HG02678 (cell line): ENCODE data around the gene GRK1.
"Not testable (repeated sequence)": the region's sequence is repeated elsewhere in the genome, so short reads cannot be mapped to it uniquely, and the experiment has no call there.

Experiments used
- ATAC-seq: cut with Tn5 transposase; IDR thresholded peaks from one replicate; pipeline ENCODE4 v1.9.1; 2021; ENCODE audit warnings: mild to moderate bottlenecking, moderate library complexity; ENCODE audit not compliant: unreplicated experiment

GRK1 gene

DNA sequence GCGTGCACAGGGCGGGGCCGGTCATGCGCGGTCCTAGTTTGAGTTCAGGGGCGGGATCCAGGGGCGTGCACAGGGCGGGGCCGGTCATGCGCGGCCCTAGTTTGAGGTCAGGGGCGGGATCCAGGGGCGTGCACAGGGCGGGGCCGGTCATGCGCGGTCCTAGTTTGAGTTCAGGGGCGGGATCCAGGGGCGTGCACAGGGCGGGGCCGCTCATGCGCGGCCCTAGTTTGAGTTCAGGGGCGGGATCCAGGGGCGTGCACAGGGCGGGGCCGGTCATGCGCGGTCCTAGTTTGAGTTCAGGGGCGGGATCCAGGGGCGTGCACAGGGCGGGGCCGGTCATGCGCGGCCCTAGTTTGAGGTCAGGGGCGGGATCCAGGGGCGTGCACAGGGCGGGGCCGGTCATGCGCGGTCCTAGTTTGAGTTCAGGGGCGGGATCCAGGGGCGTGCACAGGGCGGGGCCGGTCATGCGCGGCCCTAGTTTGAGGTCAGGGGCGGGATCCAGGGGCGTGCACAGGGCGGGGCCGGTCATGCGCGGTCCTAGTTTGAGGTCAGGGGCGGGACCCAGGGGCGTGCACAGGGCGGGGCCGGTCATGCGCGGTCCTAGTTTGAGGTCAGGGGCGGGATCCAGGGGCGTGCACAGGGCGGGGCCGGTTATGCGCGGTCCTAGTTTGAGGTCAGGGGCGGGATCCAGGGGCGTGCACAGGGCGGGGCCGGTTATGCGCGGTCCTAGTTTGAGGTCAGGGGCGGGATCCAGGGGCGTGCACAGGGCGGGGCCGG lies 58.5 kb downstream of the GRK1 start:
- not testable (repeated sequence) for ATAC-seq

DNA sequence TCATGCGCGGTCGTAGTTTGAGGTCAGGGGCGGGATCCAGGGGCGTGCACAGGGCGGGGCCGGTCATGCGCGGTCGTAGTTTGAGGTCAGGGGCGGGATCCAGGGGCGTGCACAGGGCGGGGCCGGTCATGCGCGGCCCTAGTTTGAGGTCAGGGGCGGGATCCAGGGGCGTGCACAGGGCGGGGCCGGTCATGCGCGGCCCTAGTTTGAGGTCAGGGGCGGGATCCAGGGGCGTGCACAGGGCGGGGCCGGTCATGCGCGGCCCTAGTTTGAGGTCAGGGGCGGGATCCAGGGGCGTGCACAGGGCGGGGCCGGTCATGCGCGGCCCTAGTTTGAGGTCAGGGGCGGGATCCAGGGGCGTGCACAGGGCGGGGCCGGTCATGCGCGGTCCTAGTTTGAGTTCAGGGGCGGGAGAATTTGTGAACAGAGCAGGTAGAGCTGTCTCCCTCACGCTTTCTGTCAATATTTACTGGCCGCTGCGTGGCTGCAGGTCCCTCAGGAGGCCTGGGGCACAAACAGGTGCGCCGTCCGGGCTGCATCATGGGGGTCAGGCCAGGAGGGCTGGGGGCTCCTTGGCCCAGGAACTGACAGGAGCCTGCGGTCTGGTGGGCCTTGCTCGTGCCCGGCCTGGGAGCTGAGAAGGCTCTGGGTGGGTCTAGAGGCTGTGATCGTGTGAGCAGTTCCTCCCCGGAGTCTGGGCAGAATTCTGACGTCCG lies 59.2 kb downstream of the GRK1 start:
- not testable (repeated sequence) for ATAC-seq

DNA sequence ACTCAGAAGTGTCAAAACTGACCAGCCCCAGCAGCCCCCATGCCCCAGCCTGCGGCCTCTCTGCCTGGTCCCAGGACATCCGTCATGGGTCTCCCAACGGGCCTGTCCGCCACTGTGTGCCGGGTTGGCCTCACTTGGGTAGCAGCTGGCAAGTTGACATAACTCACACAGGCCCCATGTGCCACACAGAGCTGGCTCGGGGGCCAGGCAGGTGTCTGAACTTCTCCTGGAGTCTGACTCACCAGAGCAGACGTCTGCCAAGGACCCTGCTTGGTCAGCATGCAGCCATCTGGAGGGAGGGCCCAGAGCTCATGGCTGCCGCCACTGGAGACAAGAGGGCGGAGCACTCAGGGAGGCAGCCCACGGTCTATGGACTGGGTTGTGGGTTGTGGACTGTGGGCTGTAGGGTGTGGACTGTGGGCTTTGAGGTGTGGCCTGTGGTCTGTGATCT lies 60.0 kb downstream of the GRK1 start:
- no peak for ATAC-seq

DNA sequence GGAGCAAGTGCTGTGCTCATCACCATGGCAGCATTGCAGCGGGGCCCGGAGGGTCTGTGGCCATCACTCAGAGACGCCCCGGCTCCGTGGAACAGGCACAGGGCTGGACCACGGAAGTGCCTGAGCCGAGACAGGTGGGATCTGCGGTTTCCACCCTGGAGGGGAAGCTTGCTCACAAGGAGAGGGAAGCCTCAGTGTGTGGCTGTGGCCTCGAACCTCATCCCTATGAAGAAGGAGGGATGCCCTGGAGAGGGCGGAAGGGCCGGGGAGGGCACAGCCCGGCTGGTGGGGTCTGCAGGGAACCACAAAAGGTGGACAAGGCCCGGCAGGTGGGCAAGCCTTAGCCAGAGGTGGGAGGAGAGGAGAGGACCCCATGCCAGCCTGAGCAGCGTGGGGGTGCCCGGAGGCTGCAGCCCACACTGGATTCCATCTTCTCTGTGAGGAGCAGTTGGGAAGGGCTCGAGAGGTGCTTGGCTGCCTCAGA lies 61.6 kb downstream of the GRK1 start:
- ATAC-seq: no peak

DNA sequence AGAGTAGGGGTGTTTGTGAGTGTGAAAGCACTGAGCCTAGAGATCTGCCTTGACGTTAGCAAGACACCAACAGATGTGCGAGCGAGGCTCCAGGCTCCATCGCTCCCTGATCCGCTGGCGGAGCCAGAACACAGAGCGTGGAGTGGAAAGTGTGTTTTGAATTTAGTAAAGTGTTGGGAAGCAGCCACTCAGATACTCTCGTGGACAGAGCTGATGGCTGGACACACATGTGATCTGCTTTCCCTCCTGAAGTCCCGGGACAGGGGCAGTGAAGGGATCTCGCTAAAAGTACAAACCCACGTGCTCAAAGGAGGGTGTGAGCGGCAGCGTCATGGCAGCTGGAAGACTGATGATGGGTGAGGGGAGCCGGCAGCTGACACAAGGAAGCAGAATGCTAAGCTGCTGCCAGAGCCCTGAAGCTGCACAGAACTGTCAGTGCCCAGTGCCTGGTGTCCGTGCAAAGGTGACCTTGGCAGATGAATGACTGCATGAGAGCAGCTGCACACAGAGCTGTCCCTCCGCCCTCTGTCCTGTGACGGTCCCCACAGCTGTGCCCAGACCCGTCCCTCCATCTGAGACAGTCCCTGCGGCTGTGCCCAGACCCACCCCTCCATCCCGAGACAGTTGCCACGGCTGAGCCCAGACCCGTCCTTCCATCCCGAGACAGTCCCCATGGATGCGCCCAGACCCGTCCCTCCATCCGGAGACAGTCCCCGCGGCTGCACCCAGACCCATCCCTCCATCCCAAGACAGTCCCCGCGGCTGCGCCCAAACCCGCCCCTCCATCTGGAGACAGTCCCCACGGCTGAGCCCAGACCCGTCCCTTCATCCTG lies 62.4 kb downstream of the GRK1 start:
- ATAC-seq: no peak

DNA sequence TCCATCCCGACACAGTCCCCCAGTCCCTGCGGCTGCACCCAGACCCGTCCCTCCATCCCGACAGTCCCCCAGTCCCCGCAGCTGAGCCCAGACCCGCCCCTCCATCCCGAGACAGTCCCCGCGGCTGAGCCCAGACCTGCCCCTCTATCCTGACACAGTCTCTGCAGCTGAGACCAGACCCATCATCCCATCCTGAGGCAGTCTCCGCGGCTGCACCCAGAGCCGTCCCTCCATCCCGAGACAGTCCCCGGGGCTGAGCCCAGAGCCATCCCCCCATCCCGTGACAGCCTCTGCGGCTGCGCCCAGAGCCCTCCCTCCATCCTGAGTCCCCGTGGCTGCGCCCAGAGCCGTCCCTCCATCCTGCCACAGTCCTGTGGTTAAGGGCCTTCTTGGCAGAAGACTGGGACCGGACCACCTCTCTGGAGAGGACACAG lies 63.3 kb downstream of the GRK1 start:
- no peak for ATAC-seq

DNA sequence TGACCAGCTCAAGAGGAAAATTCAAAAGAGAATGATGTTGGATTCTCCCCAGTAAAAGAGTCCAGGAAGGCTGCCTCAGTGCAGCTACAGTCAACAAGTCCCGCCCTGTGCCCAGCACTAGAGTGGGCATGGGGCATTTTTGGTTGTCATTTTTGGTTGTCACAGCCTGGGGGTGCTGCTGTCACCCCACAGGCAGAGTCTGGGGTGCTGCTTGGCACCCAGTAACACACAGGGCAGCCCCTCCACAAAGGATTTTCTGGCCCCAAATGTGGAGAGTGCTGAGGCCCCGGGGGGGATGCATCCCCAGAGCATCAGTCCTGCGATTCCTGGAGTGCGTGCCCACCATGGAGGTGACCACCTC lies 63.8 kb downstream of the GRK1 start:
- no peak for ATAC-seq

DNA sequence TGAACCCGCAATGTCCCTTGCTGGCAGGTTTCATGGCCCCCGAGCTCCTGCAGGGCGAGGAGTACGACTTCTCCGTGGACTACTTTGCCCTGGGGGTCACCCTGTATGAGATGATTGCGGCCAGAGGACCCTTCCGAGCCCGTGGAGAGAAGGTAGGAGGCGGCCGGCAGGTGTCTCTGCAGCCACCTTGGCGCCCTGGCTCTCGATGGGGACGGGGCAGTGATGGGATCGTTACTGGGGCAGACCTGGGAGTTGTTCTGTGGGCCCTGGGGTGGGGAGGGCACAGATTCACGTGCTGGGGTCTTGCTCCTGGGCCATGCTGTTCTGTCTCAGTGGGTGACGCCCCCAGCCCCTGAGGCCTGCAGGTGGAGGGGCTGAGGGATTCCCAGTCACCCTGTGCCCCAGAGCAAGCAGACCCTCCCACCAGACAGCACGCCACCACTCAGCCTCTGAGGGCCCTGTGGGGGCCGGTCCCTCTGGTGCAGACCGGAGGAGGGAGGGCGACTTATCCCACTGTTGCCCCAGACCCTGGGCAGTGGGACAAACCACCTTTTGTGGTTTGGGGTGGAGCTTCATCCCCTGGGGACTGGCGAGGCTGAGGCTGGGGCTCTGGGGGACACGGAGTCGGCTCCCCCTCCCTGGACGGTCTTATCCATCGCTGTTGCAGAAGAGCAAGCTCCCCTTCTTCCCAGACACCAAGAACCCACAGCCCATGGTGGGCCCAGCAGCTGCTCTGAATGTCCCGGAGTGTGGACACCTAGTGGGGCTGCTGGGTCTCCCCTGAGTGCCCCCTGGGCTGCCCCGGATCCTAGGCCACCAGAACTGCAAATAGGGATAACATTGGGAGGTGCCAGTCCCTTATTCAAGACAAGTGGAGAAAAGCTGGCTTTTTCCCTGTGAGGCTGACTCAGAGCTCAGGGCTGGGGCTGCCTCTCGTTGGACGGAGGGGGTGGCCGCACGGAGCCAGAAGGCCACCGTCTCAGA lies 64.5 kb downstream of the GRK1 start:
- no peak for ATAC-seq

DNA sequence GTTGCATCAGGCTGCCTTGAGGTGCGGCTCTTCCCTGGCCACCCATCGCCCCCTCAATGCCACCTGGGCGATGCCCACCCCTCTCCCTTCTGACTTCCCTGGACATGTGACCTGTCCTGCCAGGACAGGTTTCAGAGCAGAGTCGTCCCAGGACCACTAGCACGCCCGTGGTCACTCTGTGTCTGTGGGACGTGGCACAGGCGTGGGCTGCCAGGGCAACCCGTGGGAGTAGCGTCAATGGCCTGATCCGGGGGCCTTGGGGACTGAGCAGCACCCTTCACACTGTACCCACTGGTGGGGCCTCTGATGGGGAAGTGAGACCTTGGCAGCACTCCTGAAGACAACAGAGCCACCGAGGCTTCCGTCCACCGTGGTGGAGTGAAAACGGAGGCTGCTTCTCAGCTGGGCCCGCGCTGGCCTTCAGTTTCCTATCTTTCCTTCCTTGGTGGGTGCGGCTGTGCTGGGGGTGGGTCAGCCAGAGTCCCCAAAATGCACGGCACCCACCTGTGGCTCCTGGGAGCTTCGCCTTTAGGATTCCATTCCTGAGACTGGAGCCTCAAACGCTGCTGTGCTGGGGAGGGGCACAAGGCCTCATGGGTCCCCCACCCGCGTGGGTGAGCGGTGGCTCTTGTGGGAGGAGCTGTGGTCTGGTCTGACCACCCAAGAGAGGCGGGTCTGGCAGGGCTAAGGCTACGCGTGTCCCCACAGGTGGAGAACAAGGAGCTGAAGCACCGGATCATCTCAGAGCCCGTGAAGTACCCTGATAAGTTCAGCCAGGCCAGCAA lies 65.3 kb downstream of the GRK1 start:
- ATAC-seq: no peak

DNA sequence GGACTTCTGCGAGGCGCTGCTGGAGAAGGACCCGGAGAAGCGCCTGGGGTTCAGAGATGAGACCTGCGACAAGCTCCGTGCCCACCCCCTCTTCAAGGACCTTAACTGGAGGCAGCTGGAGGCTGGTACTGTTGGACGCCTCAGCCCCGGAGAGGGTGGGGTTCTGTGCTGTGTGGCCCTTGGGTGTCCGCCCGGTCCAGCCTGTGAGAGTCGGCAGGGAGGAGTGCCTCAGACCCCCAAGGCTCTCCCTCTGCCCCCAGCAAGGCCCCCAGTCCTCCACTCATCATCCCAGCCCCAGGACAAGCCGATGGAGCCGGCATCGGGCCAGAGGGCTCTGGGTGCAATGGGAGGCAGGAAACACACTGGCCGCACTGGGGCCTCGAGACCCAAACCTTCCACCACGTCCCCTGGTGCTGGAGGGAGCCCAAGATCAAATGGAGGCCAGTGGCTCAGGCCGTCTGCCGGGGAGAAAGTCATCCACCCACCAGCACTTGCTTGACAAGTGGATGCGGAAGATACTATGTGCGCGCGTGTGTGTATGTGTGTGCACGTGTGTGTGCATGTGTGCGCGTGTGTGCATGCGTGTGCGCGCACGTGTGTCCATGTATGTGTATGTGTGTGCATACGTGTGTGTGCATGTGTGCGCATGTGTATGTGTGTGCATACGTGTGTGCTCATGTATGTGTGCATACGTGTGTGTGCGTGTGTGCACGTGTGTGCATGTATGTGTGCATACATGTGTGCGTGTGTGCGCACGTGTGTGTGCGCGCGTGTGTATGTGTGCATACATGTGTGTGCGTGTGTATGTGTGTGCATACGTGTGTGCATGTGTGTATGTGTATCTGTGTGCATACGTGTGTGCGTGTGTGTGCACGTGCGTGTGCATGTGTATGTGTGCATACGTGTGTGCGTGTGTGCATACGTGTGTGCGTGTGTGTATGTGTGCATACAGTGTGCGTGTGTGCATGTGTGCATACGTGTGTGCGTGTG lies 66.2 kb downstream of the GRK1 start:
- ATAC-seq: no peak

DNA sequence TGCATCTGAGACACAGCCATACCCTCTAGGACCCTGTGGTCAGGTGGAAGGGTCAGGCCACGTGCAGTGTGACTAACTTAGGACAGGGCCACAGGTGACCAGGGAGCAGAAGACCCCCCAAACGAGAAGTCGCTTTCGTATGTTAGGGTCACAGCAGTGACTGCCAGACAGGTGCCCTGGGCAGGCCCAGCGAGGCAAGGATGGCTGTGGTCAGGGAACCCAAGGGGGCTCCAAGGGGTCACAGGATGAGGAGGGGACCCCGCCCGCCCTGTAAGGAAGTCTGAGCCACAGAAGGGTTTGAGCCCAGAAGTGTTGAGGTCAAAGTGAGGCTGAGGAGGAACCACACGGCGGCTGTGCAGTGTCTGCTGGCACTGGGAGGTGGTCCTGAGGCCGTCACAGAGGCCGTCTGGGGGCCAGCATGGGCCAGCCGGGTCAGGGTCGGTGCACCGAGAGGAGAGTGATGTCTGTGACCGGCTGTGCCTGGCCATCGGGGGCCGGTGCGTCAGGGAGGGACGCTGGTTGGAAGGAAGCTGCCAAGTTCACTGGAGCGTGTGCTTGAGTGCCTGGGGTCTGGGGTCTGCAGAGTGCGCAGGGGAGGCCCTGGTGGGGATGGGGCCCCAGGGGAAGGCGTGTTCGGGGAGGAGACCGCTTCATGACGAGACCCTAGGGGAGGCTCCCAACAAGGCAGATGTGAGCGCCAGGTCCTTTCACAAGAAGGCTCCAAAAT lies 67.2 kb downstream of the GRK1 start:
- ATAC-seq: no peak

DNA sequence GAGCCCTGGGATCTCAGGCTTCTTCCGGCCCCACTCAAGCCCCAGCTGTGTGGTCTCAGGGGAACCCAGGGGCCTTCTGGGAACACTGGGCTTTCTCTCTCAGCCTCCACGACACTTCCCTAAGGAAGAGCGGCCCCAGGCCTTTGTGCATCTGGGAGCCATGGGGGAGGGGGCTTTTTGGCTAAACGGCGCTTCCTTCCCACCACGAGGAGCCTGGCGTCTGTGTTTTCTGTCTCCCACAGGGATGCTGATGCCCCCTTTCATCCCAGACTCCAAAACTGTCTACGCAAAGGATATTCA lies 67.8 kb downstream of the GRK1 start:
- ATAC-seq: no peak

DNA sequence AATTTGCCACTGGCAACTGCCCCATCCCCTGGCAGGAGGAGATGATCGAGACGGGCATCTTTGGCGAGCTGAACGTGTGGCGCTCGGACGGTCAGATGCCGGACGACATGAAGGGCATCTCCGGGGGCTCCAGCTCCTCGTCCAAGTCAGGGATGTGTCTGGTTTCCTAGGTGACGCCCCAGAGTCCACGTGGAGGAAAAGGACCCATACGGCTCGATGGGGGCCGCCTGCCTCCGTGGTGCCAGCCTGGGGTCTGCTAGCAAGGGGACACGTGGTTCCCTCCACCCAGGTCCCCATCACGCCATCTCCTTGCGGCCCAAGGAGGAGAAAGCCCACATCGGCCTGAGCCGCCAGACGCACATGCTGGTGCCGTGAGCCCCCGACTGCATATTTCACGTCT lies 68.2 kb downstream of the GRK1 start:
- ATAC-seq: no peak

DNA sequence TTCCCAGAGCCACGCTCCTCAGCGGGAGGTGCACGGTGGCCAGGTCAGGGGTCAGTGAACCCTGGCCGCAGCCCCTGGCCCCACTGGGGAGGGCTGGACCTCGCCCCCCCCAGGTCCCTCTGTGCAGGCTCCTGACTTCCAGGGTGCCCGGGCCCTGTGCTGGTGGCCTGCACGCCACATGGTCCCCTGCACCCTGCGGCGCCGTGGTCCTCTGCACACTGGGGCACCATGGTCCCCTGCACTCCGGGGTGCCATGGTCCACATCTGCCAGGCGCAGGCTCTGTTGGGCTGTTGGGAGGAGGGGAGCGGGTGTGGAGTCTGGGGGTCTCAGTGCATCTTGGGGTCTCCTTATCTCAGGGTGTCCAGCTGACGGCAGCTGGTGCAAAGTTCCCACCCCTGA lies 68.7 kb downstream of the GRK1 start:
- no peak for ATAC-seq

DNA sequence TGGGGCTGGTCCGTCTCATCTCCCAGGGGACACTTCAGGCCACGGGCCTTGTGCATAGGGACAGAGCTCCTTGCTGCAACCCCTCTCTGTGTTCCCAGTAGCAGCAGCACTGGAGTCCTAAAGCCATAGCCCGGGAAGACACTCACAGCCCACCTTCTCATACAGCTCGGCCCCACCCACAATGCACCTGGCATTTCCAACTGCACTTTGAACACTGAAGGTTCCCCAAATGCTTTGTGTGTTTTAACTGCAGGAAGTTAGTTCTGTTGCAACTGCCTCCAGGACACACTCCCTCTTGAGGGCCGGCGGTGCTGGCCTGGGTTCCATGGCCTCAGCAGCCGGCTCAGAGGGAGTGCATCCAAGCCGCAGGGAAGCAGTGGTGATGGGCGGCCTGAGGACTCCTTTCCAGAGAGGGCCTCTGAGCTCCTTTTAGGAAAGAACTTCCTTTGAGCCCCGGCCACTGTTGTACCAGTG lies 69.3 kb downstream of the GRK1 start:
- ATAC-seq: no peak

DNA sequence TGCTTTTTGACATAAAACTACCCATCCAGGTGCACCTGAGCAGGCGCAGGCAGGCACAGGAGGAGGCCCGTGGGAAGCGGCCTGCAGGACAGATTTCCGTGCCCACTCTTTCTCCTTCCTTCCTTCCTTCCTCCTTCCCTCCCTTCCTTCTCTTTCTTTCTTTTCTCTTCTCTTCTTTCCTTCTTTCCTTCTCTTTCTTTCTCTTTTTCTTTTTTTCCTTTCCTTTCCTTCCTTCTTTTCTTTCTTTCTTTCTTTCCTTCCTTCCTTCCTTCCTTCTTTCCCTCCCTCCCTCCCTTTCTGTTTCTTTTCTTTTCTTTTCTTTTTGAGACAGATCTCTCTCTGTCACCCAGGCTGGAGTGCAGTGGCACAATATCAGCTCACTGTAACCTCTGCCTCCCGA lies 70.8 kb downstream of the GRK1 start:
- ATAC-seq: no peak

DNA sequence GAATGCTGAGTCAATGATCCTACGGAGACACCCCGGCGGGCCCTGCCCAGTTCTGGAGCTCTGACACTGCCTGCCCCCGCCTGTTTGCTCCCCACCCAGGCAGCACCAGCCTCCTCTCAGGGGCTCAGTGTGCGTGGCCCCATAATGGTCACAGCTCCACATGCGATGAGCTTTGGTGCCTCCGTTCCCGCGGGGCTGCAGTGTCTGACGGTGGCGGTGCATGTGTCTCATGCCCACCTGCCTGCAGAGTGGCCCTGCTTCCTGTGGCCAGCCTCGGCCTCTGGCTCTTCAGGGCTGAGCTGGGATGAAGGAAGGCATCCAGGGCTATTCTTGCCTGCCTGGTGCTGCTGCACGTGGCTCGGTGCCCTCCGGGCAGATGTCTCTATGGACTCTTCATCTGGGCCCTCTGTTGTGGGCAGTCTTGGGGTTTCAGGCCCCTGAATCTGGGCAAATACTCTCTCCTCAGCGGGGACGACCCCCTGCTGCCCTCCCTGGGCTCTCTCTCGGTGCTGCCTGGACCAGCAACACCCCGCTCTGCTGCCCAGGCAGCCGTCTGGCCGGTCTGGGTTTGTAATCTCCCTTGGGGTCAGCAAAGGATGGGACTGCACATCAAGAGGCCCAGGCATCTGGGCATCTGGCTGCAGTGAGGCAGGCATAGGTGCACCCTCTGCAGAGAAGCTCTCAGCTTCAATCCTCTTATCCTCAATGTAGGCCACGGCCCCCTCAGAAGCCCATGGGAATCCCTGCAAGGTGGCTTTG lies 72.7 kb downstream of the GRK1 start:
- ATAC-seq: no peak
